Iris pigment epithelial cell (primary cell): ENCODE measurements around the gene EPHA6.

Source experiments
- DNase-seq: peaks from one replicate; pipeline ENCODE4 v3.0.0-alpha.2; 2011; ENCODE audit warnings: low read depth

Gene EPHA6

DNA sequence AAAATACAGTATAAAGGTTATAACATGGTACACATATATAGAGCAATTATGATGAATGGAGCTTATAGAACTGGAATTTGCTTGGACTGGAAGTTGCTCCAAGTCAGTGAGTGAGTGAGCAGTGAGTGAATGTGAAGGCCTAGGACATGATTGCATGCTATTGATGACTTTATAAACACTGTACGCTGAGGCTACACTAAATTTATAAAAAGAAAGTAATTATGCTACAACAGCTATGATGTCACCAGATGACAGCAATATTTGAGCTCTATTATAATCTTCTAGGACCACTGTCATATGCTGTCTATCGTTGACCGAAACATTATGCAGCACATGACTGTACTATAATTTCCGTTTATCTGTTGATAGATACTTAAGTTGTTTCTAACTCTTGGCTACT is 463.3 kb downstream of the EPHA6 start:
- DNase-seq: no peak

DNA sequence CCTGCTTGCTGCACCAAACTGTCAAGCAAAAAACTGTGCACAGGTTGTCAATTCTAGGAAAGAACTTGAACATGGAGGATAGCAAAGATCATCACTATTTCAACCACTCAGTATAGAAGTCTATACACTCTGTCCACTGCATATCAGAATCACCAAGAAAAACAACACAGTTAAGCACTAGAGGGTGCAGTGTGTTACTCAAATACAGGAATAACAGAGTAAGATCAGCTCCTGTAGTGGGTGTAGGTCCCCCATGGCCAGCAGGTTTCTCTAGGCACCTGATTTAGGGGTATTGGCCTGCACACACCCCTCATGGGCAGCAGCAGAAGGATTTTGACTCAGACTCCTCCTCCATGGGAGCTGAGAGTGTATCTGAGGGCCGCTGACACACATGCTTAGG is 464.1 kb downstream of the EPHA6 start:
- DNase-seq: no peak

DNA sequence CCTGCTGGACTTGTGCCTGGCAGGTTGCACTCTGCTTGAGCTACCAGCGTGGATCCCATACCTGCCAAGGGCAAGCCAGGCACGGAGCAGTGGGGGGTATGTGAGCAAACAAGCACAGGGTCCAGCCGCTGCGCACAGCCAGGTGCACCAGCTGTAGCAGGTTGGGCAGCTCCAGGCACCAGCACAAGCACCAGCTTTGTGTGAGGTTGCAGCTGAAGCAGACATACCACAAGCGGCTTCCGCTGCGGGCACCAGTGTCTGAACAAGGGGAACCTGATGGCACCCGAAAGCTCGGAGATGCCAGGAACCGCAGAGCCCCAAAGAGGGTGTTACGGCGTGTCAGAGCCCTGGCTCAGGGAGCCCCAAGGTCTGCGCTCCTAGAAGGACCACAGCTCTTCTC is 477.5 kb downstream of the EPHA6 start:
- DNase-seq: no peak

DNA sequence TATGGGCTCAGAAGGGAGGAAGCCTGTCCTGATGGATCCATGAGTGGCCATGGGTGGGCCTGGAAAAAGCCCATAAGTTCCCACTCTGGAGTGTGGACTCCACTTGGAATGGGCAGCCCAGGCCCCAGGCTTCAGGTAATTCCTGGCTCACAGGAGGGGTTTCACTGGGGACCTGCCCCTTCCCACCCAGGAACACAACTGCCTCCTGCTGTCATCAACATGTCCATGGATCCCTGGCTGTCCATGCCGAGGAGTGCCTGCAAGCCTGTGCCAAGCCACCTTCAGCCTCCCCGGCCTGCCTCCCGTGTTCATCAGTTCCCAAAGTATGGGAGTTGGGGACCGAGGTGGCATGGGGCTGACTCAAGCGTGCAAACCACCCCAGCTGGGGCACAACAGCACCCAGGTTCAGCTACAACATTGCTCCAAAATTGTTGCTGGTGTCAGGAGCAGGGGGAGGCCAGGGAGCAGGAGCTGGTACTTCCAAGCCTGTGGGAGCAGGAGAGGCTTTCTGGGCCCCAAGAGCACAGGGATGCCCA is 479.3 kb downstream of the EPHA6 start:
- DNase-seq: no peak

DNA sequence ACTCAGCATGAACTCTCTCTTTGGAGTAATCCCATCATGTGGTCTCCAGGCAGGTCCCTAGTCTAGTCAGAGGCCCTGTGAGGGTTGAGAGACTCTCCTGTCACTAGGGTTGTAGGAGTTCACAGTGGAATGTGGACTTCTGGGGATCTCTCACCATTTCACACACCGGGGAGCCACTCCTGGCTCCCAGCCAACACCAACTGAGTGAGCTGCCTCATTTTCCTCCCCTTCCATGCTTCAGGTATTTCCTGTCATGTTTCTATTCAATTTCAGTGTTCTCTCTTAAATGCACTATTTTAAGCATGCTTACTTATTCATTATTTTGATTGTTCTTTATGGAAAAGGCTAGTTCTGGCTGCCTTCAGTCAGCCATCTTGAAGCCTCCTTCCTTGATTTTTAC is 482.6 kb downstream of the EPHA6 start:
- DNase-seq: no peak

DNA sequence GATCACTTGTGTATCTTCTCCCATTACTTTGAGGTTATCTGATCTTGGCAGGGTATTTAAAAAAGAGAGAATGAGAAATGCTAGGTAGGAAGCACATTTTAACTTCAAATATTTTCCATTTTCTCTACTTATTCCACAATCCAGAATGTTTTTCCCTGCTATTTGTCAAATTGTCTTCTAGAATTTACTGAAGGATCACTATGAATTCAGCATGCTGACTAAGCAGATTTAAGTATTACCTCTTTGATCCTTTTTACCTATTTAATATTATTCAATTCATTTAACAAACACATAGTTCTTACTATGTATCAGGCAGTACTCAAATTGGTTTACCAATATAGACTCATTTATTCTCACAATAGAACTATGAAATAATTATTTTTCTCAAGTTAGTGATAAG is 486.7 kb downstream of the EPHA6 start:
- no peak for DNase-seq

DNA sequence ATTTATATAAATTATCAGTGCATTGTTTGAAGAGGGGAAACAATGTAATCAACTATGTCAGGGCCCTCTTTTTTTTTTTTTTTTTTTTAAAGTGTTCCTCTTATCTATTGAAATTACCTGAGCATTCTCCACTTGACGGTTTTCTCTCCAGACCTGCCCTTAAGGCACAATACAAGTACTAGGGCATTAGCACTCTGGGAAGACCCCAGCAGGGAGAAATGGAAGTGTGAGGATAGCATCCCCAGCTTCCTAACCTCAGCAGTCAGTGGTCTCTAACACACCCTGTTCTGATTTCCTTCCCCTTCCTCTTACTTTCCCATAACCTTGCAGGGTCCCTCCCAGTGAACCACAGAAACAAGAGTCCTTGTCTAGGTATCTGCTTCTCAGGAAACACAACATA is 491.8 kb downstream of the EPHA6 start:
- no peak for DNase-seq

DNA sequence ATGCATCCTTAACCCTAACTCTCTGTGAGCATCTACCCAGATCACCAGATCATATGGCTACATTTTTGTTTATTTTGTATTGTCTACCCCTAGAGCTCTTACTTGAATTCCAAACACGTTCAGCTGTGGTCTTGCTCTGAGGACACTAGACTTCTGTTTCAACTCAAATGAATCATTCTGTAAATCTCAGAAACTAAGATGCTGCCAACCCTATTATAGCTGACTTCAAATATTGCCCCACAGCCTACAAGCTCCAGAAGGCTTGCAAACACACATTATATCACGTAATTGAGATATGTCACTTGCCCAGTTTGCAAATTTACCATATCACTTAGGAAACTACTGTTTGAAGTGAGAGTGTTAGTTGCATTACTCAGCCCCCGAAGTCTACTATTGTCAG is 524.0 kb downstream of the EPHA6 start:
- DNase-seq: no peak

DNA sequence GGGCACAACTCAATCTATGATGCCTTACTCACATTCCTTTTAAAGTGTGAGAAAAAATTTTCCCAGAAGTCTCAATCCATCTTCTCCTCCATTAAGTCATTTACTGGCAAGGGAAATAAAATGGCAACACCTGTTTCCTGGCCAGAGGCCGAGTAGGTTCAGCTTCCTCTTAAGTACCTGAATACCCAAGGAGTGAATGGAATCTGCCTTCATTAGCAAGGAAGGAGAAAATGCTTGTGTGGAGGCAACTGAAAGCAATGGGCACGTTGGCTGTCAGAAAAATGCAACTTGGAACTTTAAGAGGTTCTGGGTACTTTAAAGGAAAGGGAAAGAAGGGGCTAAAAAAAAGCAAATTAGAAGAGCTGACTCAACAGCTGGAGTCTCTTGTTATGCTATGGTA is 526.5 kb downstream of the EPHA6 start:
- DNase-seq: no peak

DNA sequence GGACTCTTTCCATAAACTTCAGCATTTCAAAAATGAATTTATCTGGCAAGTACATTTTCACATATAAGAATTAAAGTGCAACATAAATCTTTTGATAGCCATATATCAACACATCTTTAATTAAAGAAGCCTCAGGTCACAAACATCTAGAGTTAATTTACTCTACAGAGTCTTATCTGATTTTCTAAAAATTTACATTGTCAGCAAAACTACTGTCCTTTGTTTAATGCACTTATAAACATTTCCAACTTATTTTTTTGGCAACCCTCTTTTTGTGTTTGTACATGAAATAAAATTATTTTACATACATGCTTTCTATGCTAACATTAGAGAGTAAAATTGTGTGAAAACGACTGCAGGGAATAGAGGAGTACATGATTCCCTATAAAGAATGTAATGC is 533.4 kb downstream of the EPHA6 start:
- DNase-seq: no peak

DNA sequence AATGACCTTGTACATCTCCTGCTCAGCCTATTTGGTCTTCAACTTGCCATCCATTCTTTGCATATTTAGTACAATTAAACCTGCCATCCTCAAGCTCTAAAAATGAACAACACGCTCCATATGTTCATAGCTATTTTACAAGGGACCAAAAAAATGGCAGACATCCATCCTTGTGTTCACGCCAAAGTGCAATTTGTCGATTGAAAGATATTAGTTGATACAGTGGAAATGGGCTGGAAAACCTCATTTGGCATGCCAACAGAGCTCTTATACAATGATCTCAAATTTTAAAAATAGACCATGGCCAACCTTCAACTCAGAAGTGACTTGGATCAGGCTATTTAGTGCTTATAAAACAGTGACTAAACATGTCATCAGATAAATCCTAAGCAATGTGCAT is 536.6 kb downstream of the EPHA6 start:
- DNase-seq: no peak

DNA sequence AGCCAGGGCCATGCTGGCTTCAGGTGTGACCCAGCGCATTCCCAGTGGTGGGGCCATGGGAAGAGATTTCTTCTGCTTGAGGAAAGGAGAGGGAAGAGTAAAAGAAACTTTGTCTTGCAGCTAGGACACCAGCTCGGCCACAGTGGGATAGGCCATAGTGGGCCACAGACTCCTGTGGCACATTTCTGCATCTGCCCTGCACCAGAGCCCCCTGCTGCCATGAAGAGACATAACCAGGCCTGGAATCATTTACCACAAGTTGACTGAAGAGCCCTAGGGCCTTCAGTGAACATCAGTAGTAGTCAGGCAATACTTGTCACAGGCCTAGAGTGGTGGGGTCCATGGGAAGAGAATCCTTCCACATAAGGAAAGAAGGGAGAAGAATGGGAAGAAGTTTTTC is 538.8 kb downstream of the EPHA6 start:
- no peak for DNase-seq

DNA sequence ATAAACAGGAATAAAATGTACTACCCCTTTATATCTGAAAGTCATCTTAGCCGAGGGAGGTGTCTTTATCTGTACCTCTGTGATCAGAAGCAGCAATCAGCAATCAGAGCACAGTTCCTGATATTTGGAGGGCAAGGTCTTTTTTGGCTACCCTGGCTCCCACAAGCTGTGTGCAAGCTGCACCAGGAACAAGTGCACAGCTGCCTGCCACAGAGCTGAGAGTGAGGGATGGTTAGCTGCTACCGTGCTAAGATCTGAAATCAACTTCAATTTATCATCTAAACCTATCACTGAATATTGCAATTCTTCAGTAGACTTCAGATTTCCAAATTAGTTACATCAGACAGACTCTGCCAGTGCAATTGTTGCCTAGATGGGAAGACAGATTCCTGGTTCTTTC is 545.6 kb downstream of the EPHA6 start:
- DNase-seq: no peak

DNA sequence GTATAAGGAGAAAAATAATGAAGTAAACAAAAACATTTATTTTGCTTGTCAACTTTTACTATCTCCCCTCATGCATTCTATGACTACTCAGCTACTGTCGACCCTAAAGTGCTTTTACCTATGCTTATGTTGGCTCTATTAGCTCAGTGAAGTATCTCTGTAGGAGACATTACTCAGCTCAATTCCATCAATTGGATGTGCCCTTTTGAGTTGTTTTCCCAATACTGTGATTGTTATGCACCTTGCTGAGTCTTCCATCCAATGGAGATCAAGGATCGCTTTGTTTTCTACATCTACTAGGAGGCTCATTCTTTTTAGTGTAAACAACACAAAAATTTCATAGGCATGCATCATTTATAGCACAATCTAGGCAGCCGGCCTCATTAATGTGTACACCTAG is 546.4 kb downstream of the EPHA6 start:
- no peak for DNase-seq

DNA sequence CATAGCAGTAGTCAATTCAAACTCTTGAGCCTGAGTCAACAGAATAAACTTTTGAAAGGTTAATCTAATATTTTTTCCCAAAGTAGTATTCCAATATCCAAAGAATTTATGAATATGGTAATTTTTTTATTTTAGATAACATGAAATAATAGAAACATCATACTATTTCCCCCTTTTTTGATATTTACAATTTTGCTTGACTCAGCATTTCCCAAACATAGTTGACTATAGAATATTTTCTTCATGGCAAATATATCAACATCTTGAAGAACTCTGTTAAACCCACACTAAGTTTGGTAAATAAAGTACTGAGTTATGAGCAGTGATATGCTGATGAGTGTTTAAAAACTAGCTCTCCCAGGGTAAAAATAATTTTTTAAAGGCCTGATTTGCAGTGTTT is 570.2 kb downstream of the EPHA6 start:
- no peak for DNase-seq

DNA sequence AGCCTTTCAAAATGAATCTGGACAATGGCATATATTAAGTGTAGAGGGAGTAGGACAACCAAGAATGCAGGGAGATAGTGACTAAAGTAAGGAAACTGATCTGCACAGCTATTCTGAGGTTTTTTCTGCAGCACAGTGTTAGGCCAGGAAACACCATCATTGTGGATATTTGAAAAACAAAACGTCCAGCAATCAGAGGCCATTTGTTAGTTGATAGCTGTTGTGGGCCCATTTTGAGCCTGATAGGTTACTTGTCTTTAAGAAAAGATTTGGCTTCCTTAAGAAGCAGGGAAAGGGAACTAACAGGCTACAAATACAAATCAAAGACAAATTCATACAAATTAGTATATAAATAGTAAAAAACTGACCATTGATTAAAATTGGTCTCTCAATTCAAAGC is 574.4 kb downstream of the EPHA6 start:
- no peak for DNase-seq

DNA sequence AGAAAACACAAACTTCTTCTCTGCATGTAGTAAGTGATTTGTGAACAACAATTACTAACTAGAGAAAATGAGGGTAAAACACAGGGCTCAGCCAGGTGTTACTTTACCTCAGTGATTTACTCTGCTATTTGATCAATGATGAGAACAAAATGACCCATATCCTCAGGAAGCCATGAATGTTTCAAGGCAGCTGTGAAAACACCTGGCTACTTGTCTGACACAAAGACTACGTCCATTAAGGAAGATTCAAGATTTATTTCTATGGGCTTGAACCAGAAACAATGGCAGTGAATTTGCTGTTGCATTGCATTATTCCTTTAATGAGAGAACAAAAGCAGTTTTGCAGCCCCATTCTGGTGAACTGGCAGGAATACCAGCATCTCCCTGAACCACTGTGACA is 575.5 kb downstream of the EPHA6 start:
- DNase-seq: no peak

DNA sequence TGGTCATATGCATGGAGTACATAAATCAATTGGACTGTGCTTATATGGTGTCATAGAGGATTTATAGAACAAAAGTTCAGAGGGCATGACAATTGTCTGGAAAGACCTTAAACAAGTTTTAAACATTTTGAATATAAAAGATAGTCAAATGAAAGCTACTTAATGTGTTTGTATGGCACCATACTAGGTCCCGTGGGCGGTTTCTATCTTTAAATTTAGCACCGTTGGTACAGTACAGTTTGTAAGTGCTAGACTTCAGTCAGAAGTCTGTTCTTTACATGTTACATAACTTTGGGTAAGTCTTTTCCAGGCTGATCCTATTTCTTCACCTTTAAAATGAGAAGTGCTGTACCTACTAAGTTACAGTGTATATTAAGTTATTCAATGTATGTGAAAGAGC is 576.8 kb downstream of the EPHA6 start:
- no peak for DNase-seq

DNA sequence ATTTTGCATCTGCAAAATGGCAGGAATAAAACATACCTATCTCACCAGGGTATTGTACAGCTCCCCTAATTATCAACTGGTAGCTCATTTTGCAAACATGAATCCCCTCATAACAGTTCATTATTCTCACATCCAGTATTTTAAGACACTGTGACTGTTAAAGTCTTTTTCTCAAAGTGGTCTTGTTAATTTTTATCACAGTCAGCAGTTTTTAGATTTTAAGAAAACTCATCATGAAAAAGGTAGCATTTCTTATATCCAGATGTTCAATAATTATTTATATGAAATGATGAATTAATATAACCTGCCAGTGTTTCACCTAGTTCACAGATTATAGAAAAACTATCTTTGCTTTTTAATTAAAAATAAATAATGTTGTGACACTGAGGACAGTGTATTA is 595.2 kb downstream of the EPHA6 start:
- no peak for DNase-seq

DNA sequence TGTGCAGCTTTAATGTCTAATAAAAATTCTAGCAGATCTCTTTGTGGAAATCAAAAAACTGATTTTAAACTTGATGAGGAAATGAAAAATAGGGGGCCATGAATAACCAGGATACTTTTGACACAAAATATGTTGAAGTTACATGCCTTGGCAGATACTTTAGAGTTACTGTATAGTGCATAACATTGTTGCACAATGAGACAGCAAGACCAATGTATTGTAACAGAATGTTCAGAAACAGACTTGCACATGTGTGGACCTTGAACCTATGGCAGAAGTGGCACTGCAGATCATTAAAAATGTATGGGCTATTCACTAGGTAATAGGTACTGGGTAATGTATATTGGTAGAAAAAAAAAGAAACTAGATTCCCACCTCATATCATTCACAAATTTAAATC is 607.2 kb downstream of the EPHA6 start:
- no peak for DNase-seq

DNA sequence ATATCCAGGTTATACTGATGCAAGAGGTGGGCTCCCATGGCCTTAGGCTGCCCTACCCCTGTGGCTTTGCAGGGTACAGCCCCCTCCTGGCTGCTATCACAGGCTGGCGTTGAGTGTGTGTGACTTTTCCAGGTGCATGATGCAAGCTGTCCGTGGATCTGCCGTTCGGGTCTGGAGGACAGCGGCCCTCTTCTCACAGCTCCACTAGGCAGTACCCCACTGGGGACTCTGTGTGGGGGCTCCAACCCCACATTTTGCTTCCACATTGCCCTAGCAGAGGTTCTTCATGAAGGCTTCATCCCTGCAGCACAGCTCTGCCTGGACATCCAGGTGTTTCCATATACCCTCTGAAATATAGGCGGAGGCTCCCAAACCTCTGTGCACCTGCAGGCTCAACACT is 610.6 kb downstream of the EPHA6 start:
- DNase-seq: no peak

DNA sequence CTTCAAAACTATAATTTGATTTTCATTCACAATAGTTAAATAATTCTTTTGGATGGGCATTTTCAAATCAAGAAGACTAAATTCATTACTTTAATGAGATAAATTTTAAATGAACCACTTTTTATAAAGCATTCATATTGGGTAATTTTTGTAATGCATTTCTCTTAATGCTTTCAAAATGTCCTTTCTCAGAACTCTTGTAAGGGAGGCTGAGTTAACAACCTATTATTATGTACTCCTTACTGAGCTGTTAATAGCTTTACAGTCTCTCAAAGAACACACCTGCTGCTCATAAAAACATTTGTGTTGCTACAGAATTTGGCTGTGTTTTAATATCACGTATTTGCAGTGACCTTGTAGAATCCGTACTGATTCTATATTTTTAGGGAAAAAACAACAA is 616.2 kb downstream of the EPHA6 start:
- no peak for DNase-seq

DNA sequence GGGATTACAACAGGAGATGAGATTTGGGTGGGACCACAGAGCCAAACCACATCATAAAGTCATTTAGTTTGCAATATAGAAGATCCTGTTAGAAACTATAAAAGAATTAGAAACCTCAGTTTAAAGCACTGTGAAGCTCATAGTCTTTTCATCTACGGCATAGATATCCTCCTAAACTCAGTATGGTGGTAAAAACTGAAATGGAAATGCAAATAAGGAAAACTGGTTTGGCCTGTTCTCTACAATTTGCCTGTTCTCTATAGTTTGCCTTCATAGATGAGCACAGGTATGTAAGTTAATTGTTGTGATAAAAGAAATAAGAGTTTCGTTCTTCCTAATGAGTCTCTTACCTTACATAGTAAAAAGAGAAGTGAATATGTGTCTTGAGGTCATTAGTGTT is 618.5 kb downstream of the EPHA6 start:
- DNase-seq: no peak

DNA sequence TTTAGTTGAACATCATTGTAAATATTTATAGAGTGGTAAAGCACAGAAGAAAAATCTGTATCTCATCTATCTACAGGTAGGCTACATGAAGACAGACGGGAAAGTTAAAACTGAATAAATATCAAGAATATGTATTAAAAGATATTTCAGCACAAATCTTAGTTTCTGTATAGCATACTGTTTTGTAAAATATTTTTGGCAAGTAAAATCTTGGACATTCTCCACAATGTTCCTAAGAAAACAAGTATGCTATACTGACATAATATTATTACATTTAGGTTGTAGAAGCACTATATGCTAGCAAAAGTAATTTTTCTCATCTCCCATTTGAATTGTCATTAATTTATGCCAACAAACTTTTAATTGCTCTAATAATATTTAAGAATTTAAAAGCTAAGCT is 623.7 kb downstream of the EPHA6 start:
- DNase-seq: no peak

DNA sequence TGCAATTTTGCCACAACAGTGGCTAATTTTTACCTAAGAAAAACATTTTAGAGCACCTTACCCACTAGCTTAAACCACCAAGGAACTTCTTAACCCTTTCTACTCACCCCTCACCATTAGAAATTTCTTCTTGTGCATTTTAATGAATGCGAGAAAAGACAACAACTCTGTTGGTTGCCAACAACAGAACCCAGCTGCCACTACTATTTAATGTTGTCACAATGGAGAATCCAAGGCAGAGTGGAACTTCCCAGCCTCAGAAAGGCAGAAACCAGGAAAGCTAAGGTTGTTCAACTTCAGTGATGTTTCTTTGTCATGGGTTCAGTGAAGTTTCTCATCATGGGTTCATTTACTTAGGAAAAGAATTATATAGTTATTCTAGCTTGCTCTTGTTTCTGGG is 625.0 kb downstream of the EPHA6 start:
- DNase-seq: no peak
